ENCODE measurements around the gene CPT1B.

GRCh38 chr22:50550395-50550794, 27.8 kb downstream of the CPT1B start:
- TF ChIP-seq MAX (IDR thresholded peaks at IDR 0.05; ENCODE audit: insufficient read depth, insufficient read length) (no peak), CTCF (IDR thresholded peaks at IDR 0.05; ENCODE audit: extremely low read depth in 1 of 2, insufficient read depth in 1 of 2, low read depth in 1 of 2, low read length in 2 of 2) (no peak), EZH2 (IDR thresholded peaks at IDR 0.05; ENCODE audit: borderline replicate concordance, low read depth, low read length, severe bottlenecking) (no peak), POLR2A (IDR thresholded peaks at IDR 0.05; ENCODE audit: low read depth, low read length) (no peak), MYC (IDR thresholded peaks at IDR 0.05; ENCODE audit: low read depth, low read length) (no peak), GATA2 (IDR thresholded peaks at IDR 0.05; ENCODE audit: insufficient read depth, insufficient read length, low read depth, low read length) (no peak), POLR2AphosphoS5 (IDR thresholded peaks at IDR 0.05; ENCODE audit: insufficient read depth, low read depth, low read length) (no peak), JUN (IDR thresholded peaks at IDR 0.05; ENCODE audit: borderline replicate concordance, insufficient read depth, insufficient read length, low read depth) (no peak), FOS (IDR thresholded peaks at IDR 0.05; ENCODE audit: borderline replicate concordance, insufficient read depth, low read length) (no peak)

Measured in endothelial cell of umbilical vein (primary cell).